Spleen (tissue), 11 donors: ENCODE results near the gene PITPNC1. TPM values are rescaled to one million over a fixed set of nuclear protein-coding genes. Genes with fewer than 3 reads are reported as not detected.

Source experiments
- DNase-seq: peaks from one replicate; pipeline ENCODE4 v3.0.0-alpha.2; 2020
- H3K27ac ChIP-seq, 8 donors: fragments of 200-600 bp; sonication (generic) in 7 of 8; 1 replicate in 4 of 8; 2 replicates in 4 of 8; pipeline versions ENCODE4 v1.5.0 to v1.8.0; 2016 to 2021; ENCODE audit warnings: inconsistent platforms in 4 of 8, mild to moderate bottlenecking in 4 of 8, moderate library complexity in 1 of 8
- H3K27me3 ChIP-seq, 7 donors: fragments of 200-600 bp; sonication (generic) in 6 of 7; replicated peaks in 1 of 7; 1 replicate in 4 of 7; 2 replicates in 3 of 7; pipeline versions ENCODE4 v1.5.0 to v1.8.0; 2016 to 2021; ENCODE audit warnings: inconsistent platforms in 3 of 7, mild to moderate bottlenecking in 1 of 7
- H3K36me3 ChIP-seq, 6 donors: fragments of 200-600 bp; sonication (generic) in 5 of 6; 1 replicate in 4 of 6; 2 replicates in 2 of 6; pipeline versions ENCODE4 v1.5.0 to v1.8.0; 2016 to 2021; ENCODE audit warnings: inconsistent platforms in 2 of 6
- H3K4me1 ChIP-seq, 6 donors: fragments of 200-600 bp; sonication (generic) in 5 of 6; 1 replicate in 3 of 6; 2 replicates in 3 of 6; pipeline versions ENCODE4 v1.5.0 to v1.8.0; 2016 to 2021; ENCODE audit warnings: inconsistent platforms in 3 of 6
- H3K4me3 ChIP-seq, 8 donors: fragments of 200-600 bp; sonication (generic) in 7 of 8; 1 replicate in 4 of 8; 2 replicates in 4 of 8; pipeline versions ENCODE4 v1.5.0 to v1.8.0; 2016 to 2021; ENCODE audit warnings: inconsistent platforms in 4 of 8, mild to moderate bottlenecking in 4 of 8, moderate library complexity in 2 of 8
- H3K9me3 ChIP-seq, 8 donors: fragments of 200-600 bp; sonication (generic) in 7 of 8; 1 replicate in 4 of 8; 2 replicates in 4 of 8; pipeline versions ENCODE4 v1.5.0 to v1.8.0; 2016 to 2021; ENCODE audit warnings: inconsistent platforms in 4 of 8
- CTCF ChIP-seq, 11 experiments: fragments of 200-600 bp in 7 of 11; fragments of 450-650 bp in 4 of 11; sonication (generic) in 4 of 11; IDR thresholded peaks in 8 of 11; conservative IDR thresholded peaks in 3 of 11; 1 replicate in 7 of 11; 2 replicates in 4 of 11; pipeline versions ENCODE4 v1.4.0 to v1.8.0; 2016 to 2021; ENCODE audit warnings: antibody characterized with exemption in 11 of 11, inconsistent platforms in 4 of 11, mild to moderate bottlenecking in 1 of 11
- POLR2A ChIP-seq, 3 donors: fragments of 450-650 bp; IDR thresholded peaks; one replicate each; pipeline ENCODE4 v1.5.1; 2017; ENCODE audit warnings: antibody characterized with exemption in 3 of 3, mild to moderate bottlenecking in 1 of 3
- POLR2AphosphoS5 ChIP-seq, 3 donors: sonication (generic); formaldehyde crosslinking; IDR thresholded peaks; one replicate each; pipeline ENCODE4 v1.5.1; 2017; ENCODE audit warnings: antibody characterized with exemption in 3 of 3
- WGBS, 5 donors: extraction: QIAGEN DNeasy Blood & Tissue Kit in 3 of 5; methylation state at CpG; one replicate each; pipeline versions ENCODE4 v1.1.5 to v1.1.7; 2013 to 2018; 5-methylcytosine and 5-hydroxymethylcytosine counted together
- intact Hi-C: fragments of 100-400 bp; cut with DNase I; formaldehyde crosslinking; loops from one replicate; pipeline ENCODE4 v1.15.0; 2023; ENCODE audit warnings: low total_unique reads
- polyA plus RNA-seq, 3 donors: library from polyadenylated mRNA; stranded (reverse); fragments of 200-250 nt; gene quantifications; one replicate each; pipeline ENCODE4 v1.2.1, GENCODE V29; 2013
- total RNA-seq, 7 donors: library from RNA; depleted of rRNA in 3 of 7; stranded (reverse); fragments of >200 nt in 3 of 7; fragmentation: NEBNext Ultra II Directional in 4 of 7; extraction: Animal tissue kit (Norgen Biotek cat#: 25700) in 4 of 7; gene quantifications; one replicate each; pipeline versions ENCODE4 v1.1.0 to v1.2.1, GENCODE V29; 2016 to 2021
- donor health status: healthy with polysubstance abuse.
- donor health status: DM: no; HTN: no; CAD: no; lungs with moderate emphysema.
- donor health status: DM: no; HTN: no; CAD: no.
- donor health status: Bipolar disorder and iron deficiency.
- donor health status: healthy.
- donor health status: DM: no; HTN: no; CAD: no.
- donor health status: DM: yes; HTN: yes; CAD: no.

PITPNC1 gene
- total and polyA plus RNA-seq, 10 donors, result 5.8 to 33.8 (median 18.8) TPM

- Histone ChIP-seq H3K9me3 (no peaks in the 10 kb centered on the region), H3K4me1 (no peaks in the 10 kb centered on the region), H3K36me3 (peaks cover 0 to 56% (median 11%) of the 10 kb centered on the region in 6 donors), H3K27ac (no peak overlapping the region), H3K4me3 (no peak overlapping the region), H3K27me3 (no peaks in the 10 kb centered on the region)
- WGBS, 5 donors, result 81 to 91% (median 86%) methylated on average over 13 of the region's 13 CpGs
- intact Hi-C loops, result no loop called here
- TF ChIP-seq CTCF (IDR thresholded peaks at IDR 0.05 in 8 of 11, conservative IDR thresholded peaks at IDR 0.05 in 3 of 11) (no peak), POLR2AphosphoS5 (IDR thresholded peaks at IDR 0.05) (no peak), POLR2A (IDR thresholded peaks at IDR 0.05) (no peak)
- DNase-seq, result no peak
Measured at GRCh38 chr17:67636834-67637520, 259.9 kb downstream of the PITPNC1 start.

DNA sequence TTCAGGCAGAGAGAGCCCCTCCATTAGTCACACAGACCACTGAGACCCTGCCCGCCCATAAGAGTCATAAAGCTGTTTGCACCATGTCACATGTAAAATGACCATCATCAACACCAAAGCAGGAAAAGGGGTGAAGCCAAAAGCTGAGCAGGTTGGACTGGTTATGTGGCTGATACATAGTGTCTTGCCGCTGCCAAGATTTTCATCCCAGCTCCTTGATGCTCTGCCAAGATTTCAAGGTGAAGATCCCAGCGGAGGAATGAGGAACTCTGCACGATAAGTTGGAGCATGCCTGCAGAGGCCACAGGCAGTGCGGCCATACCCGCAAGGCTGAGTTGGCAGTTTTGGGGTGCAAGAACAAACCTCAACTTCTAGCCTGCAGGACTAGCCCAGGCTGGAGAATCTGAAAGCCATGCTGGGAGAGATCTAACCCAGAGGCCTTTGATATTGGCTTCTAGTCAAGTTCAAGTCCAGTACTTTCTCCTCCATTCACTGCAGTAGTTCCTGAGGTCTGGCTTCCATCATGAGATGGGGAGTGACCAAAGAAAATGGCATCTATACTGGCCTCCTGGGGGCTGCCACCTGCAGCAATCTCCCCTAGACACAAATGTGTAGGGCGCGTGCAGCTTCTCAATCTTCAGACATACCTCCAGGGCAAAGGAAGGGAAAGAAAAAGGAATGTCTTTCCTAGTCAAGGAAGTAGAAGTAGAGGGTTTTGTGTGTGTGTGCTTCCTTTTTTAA, 261.0 kb downstream of the PITPNC1 start:
- WGBS, 5 donors, result 95 to 99% (median 98%) methylated on average over 8 of the region's 8 CpGs
- Histone ChIP-seq H3K4me3 (no peak overlapping the region), H3K27me3 (no peaks in the 10 kb centered on the region), H3K27ac (no peak overlapping the region), H3K9me3 (no peaks in the 10 kb centered on the region), H3K36me3 (peaks cover 0 to 45% (median 7%) of the 10 kb centered on the region in 6 donors), H3K4me1 (no peaks in the 10 kb centered on the region)
- DNase-seq, result no peak
- intact Hi-C loops, result no loop called here
- no peak for TF ChIP-seq POLR2AphosphoS5 (IDR thresholded peaks at IDR 0.05)
- no peak for TF ChIP-seq CTCF (IDR thresholded peaks at IDR 0.05 in 8 of 11, conservative IDR thresholded peaks at IDR 0.05 in 3 of 11)
- TF ChIP-seq POLR2A (IDR thresholded peaks at IDR 0.05), result no peak

DNA sequence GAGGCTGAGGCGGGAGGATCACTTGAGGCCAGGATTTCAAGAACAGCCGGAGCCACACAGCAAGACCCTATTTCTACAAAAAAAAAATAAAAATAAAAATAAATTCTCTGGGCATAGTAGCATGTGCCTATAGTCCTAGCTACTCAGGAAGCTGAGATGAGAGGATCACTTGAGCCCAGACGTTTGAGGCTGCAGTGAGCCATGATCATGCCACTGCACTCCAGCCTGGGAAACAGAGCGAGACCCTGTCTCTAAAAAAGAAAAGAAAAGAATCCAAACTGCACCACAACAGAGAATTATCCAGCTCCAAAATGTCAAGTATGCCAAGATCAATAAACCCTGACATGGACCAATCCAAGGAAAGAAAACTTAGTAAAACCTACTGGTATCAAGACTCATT, 261.8 kb downstream of the PITPNC1 start:
- DNase-seq, result no peak
- no peaks in the 10 kb centered on the region for H3K27me3 ChIP-seq
- H3K9me3 ChIP-seq, result no peaks in the 10 kb centered on the region
- H3K4me1 ChIP-seq, result no peaks in the 10 kb centered on the region
- H3K36me3 ChIP-seq, result peaks cover 0 to 37% (median 2%) of the 10 kb centered on the region in 6 donors
- no peak overlapping the region for H3K27ac ChIP-seq
- WGBS, 5 donors, result 87 to 94% (median 90%) methylated on average over 4 of the region's 4 CpGs
- intact Hi-C loops, result no loop called here
- no peak overlapping the region for H3K4me3 ChIP-seq
- no peak for TF ChIP-seq POLR2A (IDR thresholded peaks at IDR 0.05)
- no peak for TF ChIP-seq POLR2AphosphoS5 (IDR thresholded peaks at IDR 0.05)
- TF ChIP-seq CTCF (IDR thresholded peaks at IDR 0.05 in 8 of 11, conservative IDR thresholded peaks at IDR 0.05 in 3 of 11), result no peak

- Histone ChIP-seq H3K36me3 (peaks cover 0 to 30% (median 0%) of the 10 kb centered on the region in 6 donors), H3K27ac (no peak overlapping the region), H3K9me3 (no peaks in the 10 kb centered on the region), H3K27me3 (no peaks in the 10 kb centered on the region), H3K4me3 (no peak overlapping the region), H3K4me1 (no peaks in the 10 kb centered on the region)
- WGBS, 5 donors, result 87 to 93% (median 90%) methylated on average over 4 of the region's 4 CpGs
- no peak for TF ChIP-seq CTCF (IDR thresholded peaks at IDR 0.05 in 8 of 11, conservative IDR thresholded peaks at IDR 0.05 in 3 of 11)
- no peak for TF ChIP-seq POLR2AphosphoS5 (IDR thresholded peaks at IDR 0.05)
- TF ChIP-seq POLR2A (IDR thresholded peaks at IDR 0.05), result no peak
- intact Hi-C loops, result no loop called here
- no peak for DNase-seq
Measured at GRCh38 chr17:67639555-67639954, 262.5 kb downstream of the PITPNC1 start.
